Measurements from ENCODE around the gene C4A.
"Not testable (repeated sequence)": the region's sequence is repeated elsewhere in the genome, so short reads cannot be mapped to it uniquely, and the experiment has no call there.

Gene C4A

GRCh38 chr6:31958741-31959739, 22.8 kb upstream of the C4A start, which contains the start of the genes NELFE and SKIC2:
TSS of gene NELFE (minus strand) at chr6:31958971. CDS start at chr6:31958446, 525 bp downstream.
TSS of gene SKIC2 (plus strand) at chr6:31959175. CDS start at chr6:31959193, 18 bp downstream.
- peak; percentile 99 for DNase-seq (ENCODE audit: low read depth in 2 of 2)

DNA sequence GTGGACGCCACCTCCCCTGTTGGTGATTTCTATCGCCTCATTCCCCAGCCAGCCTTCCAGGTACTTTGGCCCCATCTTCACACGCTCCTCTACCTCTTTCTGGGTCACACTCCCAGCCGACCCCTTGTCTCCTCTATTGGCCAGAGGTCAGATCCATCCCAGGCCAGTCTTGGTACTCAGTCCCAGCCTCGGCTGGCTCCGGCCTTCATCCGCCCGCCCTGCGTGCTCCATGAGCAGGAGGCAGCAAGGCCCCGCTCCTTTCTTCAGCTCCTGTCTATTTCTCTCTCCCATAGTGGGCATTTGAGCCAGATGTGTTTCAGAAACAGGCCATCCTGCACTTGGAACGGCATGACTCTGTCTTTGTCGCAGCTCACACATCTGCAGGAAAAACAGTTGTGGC, 20.2 kb upstream of the C4A start:
- DNase-seq (ENCODE audit: low read depth in 2 of 2) = no peak

- no peak for DNase-seq (ENCODE audit: low read depth in 2 of 2)
Measured at GRCh38 chr6:31963921-31964320, 17.9 kb upstream of the C4A start.

- no peak for DNase-seq (ENCODE audit: low read depth in 2 of 2)
Measured at GRCh38 chr6:31965700-31966099, 16.2 kb upstream of the C4A start.

DNA sequence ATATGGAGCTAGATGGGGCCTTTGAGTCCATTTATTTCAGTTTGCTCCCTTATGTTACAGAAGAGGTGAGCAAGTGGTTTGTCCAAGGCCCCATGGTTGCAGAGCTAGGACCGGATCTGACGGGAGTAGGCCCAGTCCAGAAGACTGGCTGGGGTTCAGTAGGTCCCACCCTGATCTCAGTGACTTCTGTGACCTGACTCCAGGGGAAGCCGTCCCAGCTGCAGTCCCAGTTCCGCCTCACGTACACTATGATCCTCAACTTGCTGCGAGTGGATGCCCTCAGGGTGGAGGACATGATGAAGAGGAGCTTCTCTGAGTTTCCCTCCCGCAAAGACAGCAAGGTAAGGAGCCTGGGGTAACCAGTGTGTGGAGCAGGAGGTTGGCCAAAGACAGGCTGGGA, 15.4 kb upstream of the C4A start:
- no peak for DNase-seq (ENCODE audit: low read depth in 2 of 2)

- DNase-seq (ENCODE audit: low read depth in 2 of 2) = no peak
Measured at GRCh38 chr6:31966997-31967925, 14.6 kb upstream of the C4A start.

DNA sequence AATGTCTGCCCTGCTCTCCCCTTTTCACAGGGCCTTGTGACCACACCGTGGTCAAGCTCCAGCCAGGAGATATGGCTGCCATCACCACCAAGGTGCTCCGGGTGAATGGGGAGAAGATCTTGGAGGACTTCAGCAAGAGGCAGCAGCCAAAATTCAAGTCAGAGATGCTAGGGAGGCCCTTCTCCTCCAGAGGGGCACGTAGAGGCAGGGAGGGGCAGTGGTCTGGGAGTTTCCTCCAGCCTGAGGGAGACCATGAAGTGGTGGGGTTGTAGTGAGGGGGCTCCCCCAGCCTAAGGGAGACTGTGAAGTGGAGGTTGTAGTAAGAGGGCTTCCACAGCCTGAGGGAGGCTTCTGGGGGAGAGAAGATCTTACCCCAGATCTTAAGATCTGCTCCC, 13.9 kb upstream of the C4A start:
- DNase-seq (ENCODE audit: low read depth in 2 of 2) = no peak

- no peak for DNase-seq (ENCODE audit: low read depth in 2 of 2)
Measured at GRCh38 chr6:31968326-31968725, 13.5 kb upstream of the C4A start.

DNA sequence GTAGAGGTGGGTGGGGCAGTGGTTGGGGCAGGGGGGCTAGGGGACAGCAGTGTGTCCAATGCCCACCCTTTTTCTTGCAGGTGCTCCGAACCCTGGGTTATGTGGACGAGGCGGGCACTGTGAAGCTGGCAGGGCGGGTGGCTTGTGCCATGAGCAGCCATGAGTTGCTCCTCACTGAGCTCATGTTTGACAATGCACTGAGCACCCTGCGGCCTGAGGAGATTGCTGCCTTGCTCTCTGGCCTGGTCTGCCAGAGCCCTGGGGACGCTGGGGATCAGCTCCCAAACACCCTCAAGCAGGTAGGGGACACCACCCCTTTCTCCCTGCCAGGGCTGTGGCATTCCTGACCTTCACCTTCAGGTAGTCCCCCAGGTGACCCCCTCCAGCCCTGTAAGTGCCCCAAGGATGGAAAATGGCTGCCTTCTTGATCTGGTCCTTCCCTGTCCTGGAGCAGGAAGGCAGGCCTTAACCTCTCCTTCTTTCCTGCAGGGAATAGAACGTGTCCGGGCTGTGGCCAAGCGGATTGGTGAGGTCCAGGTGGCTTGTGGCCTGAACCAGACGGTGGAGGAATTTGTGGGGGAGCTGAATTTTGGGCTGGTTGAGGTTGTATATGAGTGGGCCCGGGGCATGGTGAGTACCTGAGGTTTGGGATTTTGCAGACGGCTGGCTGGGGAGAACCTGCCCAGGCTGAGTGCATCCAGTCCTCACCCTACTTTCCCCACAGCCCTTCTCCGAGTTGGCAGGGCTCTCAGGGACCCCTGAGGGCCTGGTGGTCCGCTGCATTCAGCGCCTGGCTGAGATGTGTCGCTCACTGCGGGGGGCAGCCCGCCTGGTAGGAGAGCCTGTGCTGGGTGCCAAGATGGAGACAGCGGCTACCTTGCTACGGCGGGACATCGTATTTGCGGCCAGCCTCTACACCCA, 12.8 kb upstream of the C4A start:
- DNase-seq (ENCODE audit: low read depth in 2 of 2) = no peak

- no peak for DNase-seq (ENCODE audit: low read depth in 2 of 2)
Measured at GRCh38 chr6:31969712-31970603, 11.9 kb upstream of the C4A start.

- DNase-seq (ENCODE audit: low read depth in 2 of 2) = no peak
Measured at GRCh38 chr6:31970604-31971271, 11.1 kb upstream of the C4A start.

GRCh38 chr6:31971279-31971992, 10.4 kb upstream of the C4A start:
- no peak for DNase-seq (ENCODE audit: low read depth in 2 of 2)

- peak; percentile 98 to 99 for DNase-seq (ENCODE audit: low read depth in 2 of 2)
Measured at GRCh38 chr6:31971993-31972708, 9.7 kb upstream of the C4A start, which contains the start of gene DXO. TSS of gene DXO (minus strand) at chr6:31972138. CDS start at chr6:31971675, 463 bp downstream.

DNA sequence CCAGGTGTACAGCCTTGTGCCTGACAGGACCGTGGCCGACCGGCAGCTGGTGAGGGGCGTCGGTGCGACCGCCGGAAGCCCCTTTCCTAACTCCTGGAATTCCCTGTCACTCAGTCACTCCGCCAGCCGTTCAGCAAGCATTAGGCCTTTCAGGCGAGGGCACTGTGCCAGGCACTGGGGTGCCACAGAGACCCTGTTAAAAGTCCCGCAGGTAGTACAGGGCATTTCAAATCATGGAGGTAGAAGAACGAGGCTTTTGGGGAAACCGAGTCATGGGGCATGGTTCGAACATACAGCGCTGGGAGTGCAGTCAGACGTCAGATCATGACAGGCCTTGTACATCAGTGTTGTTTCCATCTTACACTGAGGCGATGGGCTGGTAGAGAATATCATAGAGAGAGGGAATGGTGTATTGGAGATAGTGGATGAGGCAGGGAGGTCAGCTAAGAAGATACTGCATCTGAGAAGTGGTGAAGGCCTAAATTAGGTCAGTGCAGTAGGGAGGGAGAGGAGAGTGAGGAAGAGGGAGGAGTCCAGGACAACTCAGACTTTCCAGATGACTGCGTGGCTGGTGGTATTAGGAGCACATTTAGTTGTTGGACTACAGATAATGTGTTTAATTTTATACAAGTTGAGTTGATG, 9.0 kb upstream of the C4A start:
- no peak for DNase-seq (ENCODE audit: low read depth in 2 of 2)

GRCh38 chr6:31976065-31976464, 5.8 kb upstream of the C4A start:
- DNase-seq (ENCODE audit: low read depth in 2 of 2) = not testable (repeated sequence)

GRCh38 chr6:31977816-31978431, 3.9 kb upstream of the C4A start:
- no peak for DNase-seq (ENCODE audit: low read depth in 2 of 2)

DNA sequence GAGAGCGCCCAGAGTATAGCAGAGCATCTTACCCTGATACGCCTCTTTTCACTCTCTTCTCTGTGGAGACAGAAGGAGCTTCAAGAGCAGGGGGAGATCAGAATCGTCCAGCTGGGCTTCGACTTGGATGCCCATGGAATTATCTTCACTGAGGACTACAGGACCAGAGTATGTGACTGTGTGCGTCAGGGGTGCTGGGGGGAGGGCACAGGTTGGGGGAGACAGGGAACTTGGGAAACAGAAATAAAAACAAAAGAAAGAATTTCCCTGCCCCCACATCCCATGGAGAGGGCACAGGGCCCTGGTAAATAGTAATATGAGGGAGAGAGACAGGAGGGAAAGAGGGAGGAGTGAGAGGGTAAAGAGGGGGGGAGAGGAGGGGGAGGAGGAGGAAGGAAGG, 3.0 kb upstream of the C4A start:
- DNase-seq (ENCODE audit: low read depth in 2 of 2) = no peak
